GM12878 (cell line): ENCODE data around the gene NPAS1. TPM values are rescaled to one million over a fixed set of nuclear protein-coding genes. Genes with fewer than 3 reads are reported as not detected.

Source experiments
- ATAC-seq: fragments of 200-7000 bp; cut with Tn5 transposase; 3 replicates; pipeline ENCODE4 v1.9.1; 2020; ENCODE audit warnings: mild to moderate bottlenecking, moderate library complexity
- BruUV-seq: library from RNA; stranded (reverse); fragments of 400-500 nt; replicated peaks from 2 replicates; lab custom pipeline; 2021; lab: Mats Ljungman, UMichigan
- CTCF ChIA-PET: fragments of 300-600 bp; sonication (Branson Sonifier 250); formaldehyde crosslinking; extraction: SDS; loops from one replicate; lab custom pipeline; 2021; ENCODE audit warnings: inconsistent platforms; lab: Yijun Ruan, JAX
- POLR2A ChIA-PET: fragments of 350-600 bp; formaldehyde crosslinking; extraction: SDS; loops from one replicate; lab custom pipeline; 2021; ENCODE audit warnings: inconsistent platforms; lab: Charles Lee
- RAD21 ChIA-PET: fragments of 300-600 bp; sonication (Branson Sonifier 250); formaldehyde crosslinking; loops from one replicate; lab custom pipeline; 2023; ENCODE audit warnings: antibody characterized with exemption; ENCODE audit not compliant: unreplicated experiment; lab: Charles Lee
- SMC1A ChIA-PET: fragments of 300-600 bp; sonication (Branson Sonifier 250); formaldehyde crosslinking; loops from one replicate; lab custom pipeline; 2023; ENCODE audit not compliant: unreplicated experiment, uncharacterized antibody; lab: Charles Lee
- DNase-seq: peaks from one replicate; pipeline ENCODE4 v3.0.0-alpha.2; 2011; ENCODE audit warnings: low read depth, low spot score
- FAIRE-seq: peaks from 3 replicates; lab custom pipeline; 2011; peaks lifted over from hg19 to GRCh38; lab: Jason Lieb, UNC
- H2AFZ ChIP-seq: 2 replicates; pipeline ENCODE4 v1.6.0; 2011; ENCODE audit warnings: low read depth, low read length, control low read depth; ENCODE audit not compliant: control insufficient read depth
- H3K27ac ChIP-seq: 2 replicates; pipeline ENCODE4 v1.5.1; 2011; ENCODE audit warnings: control low read depth; ENCODE audit not compliant: control insufficient read depth, insufficient read depth
- H3K27me3 ChIP-seq, 2 experiments: replicated peaks in 1 of 2; 2 replicates each; pipeline versions ENCODE4 v1.6.0 to v1.6.1; 2011; ENCODE audit warnings: low read length in 1 of 2; ENCODE audit not compliant: control insufficient read depth in 2 of 2, insufficient read depth in 2 of 2
- H3K36me3 ChIP-seq, 2 experiments: 2 replicates each; pipeline ENCODE4 v1.5.1; 2011; ENCODE audit warnings: low read length in 1 of 2; ENCODE audit not compliant: control insufficient read depth in 2 of 2, insufficient read depth in 2 of 2
- H3K4me1 ChIP-seq: 2 replicates; pipeline ENCODE4 v1.6.1; 2011; ENCODE audit warnings: mild to moderate bottlenecking, low read length, moderate library complexity, mixed read lengths; ENCODE audit not compliant: control insufficient read depth, insufficient read depth
- H3K4me2 ChIP-seq: 2 replicates; pipeline ENCODE4 v1.6.0; 2011; ENCODE audit warnings: control low read depth; ENCODE audit not compliant: control insufficient read depth, insufficient read depth
- H3K4me3 ChIP-seq: fragments of 200-600 bp; sonication (generic); 2 replicates; pipeline ENCODE4 v1.5.1; 2016
- H3K79me2 ChIP-seq: 2 replicates; pipeline ENCODE4 v1.6.0; 2011; ENCODE audit warnings: low read length; ENCODE audit not compliant: control insufficient read depth, insufficient read depth
- H3K9ac ChIP-seq: 2 replicates; pipeline ENCODE4 v1.8.0; 2011; ENCODE audit warnings: low read length, control low read depth, mixed read lengths; ENCODE audit not compliant: control insufficient read depth, insufficient read depth
- H3K9me3 ChIP-seq: replicated peaks from 3 replicates; pipeline ENCODE4 v1.5.1; 2011; ENCODE audit warnings: mild to moderate bottlenecking, low read length; ENCODE audit not compliant: control insufficient read depth, insufficient read depth
- H4K20me1 ChIP-seq: 2 replicates; pipeline ENCODE4 v1.6.0; 2011; ENCODE audit not compliant: control insufficient read depth, insufficient read depth
- ASH2L ChIP-seq: fragments of 300-600, 200-600 bp; sonication (generic); IDR thresholded peaks from 2 replicates; pipeline ENCODE4 v1.6.1; 2017; ENCODE audit warnings: low read depth, mild to moderate bottlenecking, borderline replicate concordance
- ATF2 ChIP-seq: IDR thresholded peaks from 2 replicates; pipeline ENCODE4 v1.6.1; 2012; ENCODE audit warnings: low read length, inconsistent platforms
- CBX3 ChIP-seq: fragments of 200-600 bp; sonication (generic); IDR thresholded peaks from 2 replicates; pipeline ENCODE4 v1.6.1; 2016; ENCODE audit warnings: low read depth, borderline replicate concordance
- CEBPZ ChIP-seq: fragments of 150-350 bp; IDR thresholded peaks from 2 replicates; pipeline ENCODE4 v1.6.1; 2016; ENCODE audit warnings: low read depth, low read length
- CHD1 ChIP-seq: IDR thresholded peaks from 2 replicates; pipeline ENCODE4 v1.6.1; 2012; ENCODE audit warnings: low read depth, low read length, improper control_type of control experiment
- CHD2 ChIP-seq: IDR thresholded peaks from 2 replicates; pipeline ENCODE4 v1.6.1; 2011; ENCODE audit warnings: low read depth, low read length, improper control_type of control experiment, borderline replicate concordance
- ELK1 ChIP-seq: IDR thresholded peaks from 2 replicates; pipeline ENCODE4 v1.6.1; 2012; ENCODE audit warnings: low read depth, low read length, improper control_type of control experiment
- GATAD2B ChIP-seq: fragments of 450-650 bp; conservative IDR thresholded peaks from 2 replicates; pipeline ENCODE4 v1.6.1; 2017; ENCODE audit warnings: low read depth, mild to moderate bottlenecking, moderate library complexity
- IKZF1 ChIP-seq: fragments of 450-650 bp; conservative IDR thresholded peaks from 2 replicates; pipeline ENCODE4 v1.6.1; 2017; ENCODE audit warnings: antibody characterized with exemption, mild to moderate bottlenecking
- JUNB ChIP-seq: IDR thresholded peaks from 2 replicates; pipeline ENCODE4 v1.6.1; 2016; ENCODE audit warnings: antibody characterized with exemption, mild to moderate bottlenecking
- MAX ChIP-seq: IDR thresholded peaks from 2 replicates; pipeline ENCODE4 v1.6.1; 2012; ENCODE audit warnings: low read depth, low read length, improper control_type of control experiment
- MYB ChIP-seq: fragments of 150-350 bp; IDR thresholded peaks from 2 replicates; pipeline ENCODE4 v1.6.1; 2014; ENCODE audit warnings: mild to moderate bottlenecking, low read depth, low read length, borderline replicate concordance
- NFYB ChIP-seq: IDR thresholded peaks from 2 replicates; pipeline ENCODE4 v1.6.1; 2011; ENCODE audit warnings: low read depth, mild to moderate bottlenecking, low read length, improper control_type of control experiment, moderate library complexity; ENCODE audit not compliant: insufficient read depth
- NRF1 ChIP-seq: conservative IDR thresholded peaks from 2 replicates; pipeline ENCODE4 v1.6.1; 2011; ENCODE audit warnings: mild to moderate bottlenecking, low read depth, low read length, improper control_type of control experiment
- PAX8 ChIP-seq: fragments of 450-650 bp; IDR thresholded peaks from 2 replicates; pipeline ENCODE4 v1.6.1; 2017; ENCODE audit warnings: mild to moderate bottlenecking, moderate library complexity
- PML ChIP-seq: IDR thresholded peaks from 2 replicates; pipeline ENCODE4 v1.6.1; 2012; ENCODE audit warnings: low read length, inconsistent platforms
- STAT3 ChIP-seq: IDR thresholded peaks from 2 replicates; pipeline ENCODE4 v1.6.1; 2011; ENCODE audit warnings: low read depth, low read length, improper control_type of control experiment
- TCF7 ChIP-seq: IDR thresholded peaks from 2 replicates; pipeline ENCODE4 v1.6.1; 2014; ENCODE audit warnings: antibody characterized with exemption, borderline replicate concordance
- WGBS: methylation state at CpG from one replicate; pipeline ENCODE4 v1.1.6; 2016; ENCODE audit warnings: low lambda C conversion rate; ENCODE audit not compliant: insufficient replicate concordance, insufficient coverage; ENCODE audit errors: missing lambda C conversion rate; 5-methylcytosine and 5-hydroxymethylcytosine counted together
- in situ Hi-C: fragments of 300-500 bp; cut with MboI; formaldehyde crosslinking; loops from 9 replicates; pipeline ENCODE4 v1.14.3; 2018; ENCODE audit warnings: mixed read lengths
- intact Hi-C: fragments of 100-400 bp; cut with micrococcal nuclease; formaldehyde crosslinking; loops from one replicate; pipeline ENCODE4 v1.14.2; 2022; ENCODE audit not compliant: unreplicated experiment
- polyA plus RNA-seq, 11 experiments: library from polyadenylated mRNA; depleted of rRNA in 4 of 11; unstranded in 6 of 11; stranded (reverse) in 5 of 11; fragments of >200 nt; fragmentation: Nextera tagmentation in 4 of 11; fragmentation: Illumina TruSeq in 1 of 11; extraction: Ambion mirVana in 4 of 11; extraction: Trizol in 1 of 11; gene quantifications; 1 replicate in 1 of 11; 2 replicates in 10 of 11; pipeline versions ENCODE4 v1.2.1 to v1.2.3, GENCODE V29; 2011 to 2016; ENCODE audit warnings: inconsistent platforms in 2 of 11, missing spikeins in 2 of 11, low read depth in 1 of 11
- total RNA-seq, 4 experiments: library from RNA; depleted of rRNA in 3 of 4; stranded (reverse); fragments of >200 nt in 3 of 4; fragmentation: Illumina TruSeq in 1 of 4; extraction: Trizol in 1 of 4; gene quantifications; 2 replicates each; pipeline versions ENCODE4 v1.2.1 to v1.2.3, GENCODE V29; 2013 to 2021

The NPAS1 gene
- total and polyA plus RNA-seq, 10 of the 15 experiments (the other 5 are each of a cell fraction or from before 2014, with no cell fraction given) = 0.14 to 0.72 (median 0.28) TPM; not detected in 3

GRCh38 chr19:46990991-46991676 is 28.5 kb upstream of the NPAS1 start:
- SMC1A ChIA-PET = interaction anchor here (1.0 to 3.7 kb wide), 7 partner anchors 11 to 159 kb away, joined by 3 to 33 read pairs (median 3); no protein-coding TSS in a partner anchor
- H3K27ac ChIP-seq = no peak overlapping the region; the same call in 1 of the 2 replicates
- H3K4me3 ChIP-seq = no peak overlapping the region
- in situ Hi-C loops = no loop called here
- intact Hi-C loops = loop anchor here (1.0 kb wide), 2 partner anchors 135 to 234 kb away; no protein-coding TSS in a partner anchor
- CTCF ChIA-PET = interaction anchor here (0.7 to 4.7 kb wide), 23 partner anchors 10 to 253 kb away, joined by 3 to 53 read pairs (median 5); no protein-coding TSS in a partner anchor
- DNase-seq (peak; percentile 21), FAIRE-seq (peak; percentile 89), ATAC-seq (peak; percentile 83)
- no peak overlapping the region for H3K9ac ChIP-seq
- no peaks in the 10 kb centered on the region for H3K79me2 ChIP-seq
- no peak overlapping the region for H2AFZ ChIP-seq
- POLR2A ChIA-PET = interaction anchor here (0.5 to 0.6 kb wide), 2 partner anchors 51 to 151 kb away, joined by 3 read pairs; no protein-coding TSS in a partner anchor
- H3K36me3 ChIP-seq = peaks cover 22 to 28% of the 10 kb centered on the region in 2 experiments
- peaks cover 10% of the 10 kb centered on the region for H3K4me1 ChIP-seq
- no peaks in the 10 kb centered on the region for H3K27me3 ChIP-seq
- no TSS peak for BruUV-seq
- RAD21 ChIA-PET = interaction anchor here (0.6 to 1.9 kb wide), 8 partner anchors 48 to 233 kb away, joined by 3 to 14 read pairs (median 4); no protein-coding TSS in a partner anchor
- H3K9me3 ChIP-seq = no peaks in the 10 kb centered on the region
- 23% methylated on average over 19 of the region's 19 CpGs for WGBS
- H4K20me1 ChIP-seq = no peaks in the 10 kb centered on the region
- H3K4me2 ChIP-seq = no peak overlapping the region
- TF ChIP-seq IKZF1 = peak; percentile 69; the same call in 1 of the 2 replicates
- no peak for TF ChIP-seq ASH2L
- no peak for TF ChIP-seq CEBPZ
- no peak for TF ChIP-seq ATF2
- TF ChIP-seq NFYB = no peak
- TF ChIP-seq CHD1 = no peak
- TF ChIP-seq STAT3 = no peak
- no peak for TF ChIP-seq MYB
- no peak for TF ChIP-seq NRF1
- TF ChIP-seq ELK1 = peak; percentile 66; the same call in 1 of the 2 replicates
- no peak for TF ChIP-seq CBX3
- TF ChIP-seq GATAD2B = no peak
- TF ChIP-seq CHD2 = no peak
- TF ChIP-seq JUNB = no peak
- TF ChIP-seq PAX8 = no peak
- no peak for TF ChIP-seq PML
- TF ChIP-seq TCF7 = no peak
- TF ChIP-seq MAX = peak; percentile 40; the same call in 1 of the 2 replicates
